HepG2 (cell line): ENCODE data around the gene AHSG. TPM values are rescaled to one million over a fixed set of nuclear protein-coding genes. Genes with fewer than 3 reads are reported as not detected.

Experiments
- ERF ChIP-seq: IDR thresholded peaks from 2 replicates; pipeline ENCODE4 v1.6.1; 2018; ENCODE audit warnings: missing biosample characterization, missing genetic modification reagents
- FOXA1 ChIP-seq, 2 experiments: fragments of 450-650 bp in 1 of 2; sonication (generic) in 1 of 2; formaldehyde crosslinking in 1 of 2; IDR thresholded peaks; 2 replicates each; pipeline versions ENCODE4 v1.4.0 to v1.6.1; 2016 to 2020; ENCODE audit warnings: missing genetic modification reagents in 1 of 2
- GTF3A ChIP-seq: sonication (generic); formaldehyde crosslinking; conservative IDR thresholded peaks from 2 replicates; pipeline ENCODE4 v1.4.0; 2020; ENCODE audit warnings: mild to moderate bottlenecking, missing genetic modification reagents
- KAT8 ChIP-seq: IDR thresholded peaks from 2 replicates; pipeline ENCODE4 v1.6.1; 2016; ENCODE audit warnings: missing genetic modification reagents, missing compliant biosample characterization
- MBD4 ChIP-seq: IDR thresholded peaks from 2 replicates; pipeline ENCODE4 v1.6.1; 2012; ENCODE audit warnings: low read length, inconsistent platforms, borderline replicate concordance
- PCBP2 ChIP-seq: fragments of 200-400 bp; formaldehyde crosslinking; optimal IDR thresholded peaks from 2 replicates; pipeline ENCODE3; 2018; ENCODE audit warnings: low read length, low read depth; ENCODE audit not compliant: poor library complexity, severe bottlenecking
- RFX3 ChIP-seq: IDR thresholded peaks from 2 replicates; pipeline ENCODE4 v1.6.1; 2016; ENCODE audit warnings: missing biosample characterization, missing genetic modification reagents
- SAFB2 ChIP-seq: sonication (generic); formaldehyde crosslinking; IDR thresholded peaks from 2 replicates; pipeline ENCODE4 v1.5.1; 2020; ENCODE audit warnings: missing genetic modification reagents, low read depth, mild to moderate bottlenecking, borderline replicate concordance
- SALL2 ChIP-seq: sonication (generic); formaldehyde crosslinking; IDR thresholded peaks from 2 replicates; pipeline ENCODE4 v1.8.1; 2023; ENCODE audit warnings: mild to moderate bottlenecking, missing genetic modification reagents, inconsistent platforms
- TCF12 ChIP-seq, 2 experiments: fragments of 450-650 bp in 1 of 2; sonication (generic) in 1 of 2; formaldehyde crosslinking in 1 of 2; IDR thresholded peaks; 2 replicates each; pipeline versions ENCODE4 v1.6.1 to v1.8.0; 2017 to 2022; ENCODE audit warnings: antibody characterized with exemption in 1 of 2, mild to moderate bottlenecking in 1 of 2, missing genetic modification reagents in 1 of 2, moderate library complexity in 1 of 2
- ZNF431 ChIP-seq: sonication (generic); formaldehyde crosslinking; IDR thresholded peaks from 2 replicates; pipeline ENCODE4 v1.9.0; 2022; ENCODE audit warnings: missing genetic modification reagents, low read depth, mild to moderate bottlenecking, borderline replicate concordance
- ZNF598 ChIP-seq: sonication (generic); formaldehyde crosslinking; IDR thresholded peaks from 2 replicates; pipeline ENCODE4 v1.5.1; 2020; ENCODE audit warnings: mild to moderate bottlenecking, missing genetic modification reagents, borderline replicate concordance
- ZNF703 ChIP-seq: sonication (generic); formaldehyde crosslinking; IDR thresholded peaks from 2 replicates; pipeline ENCODE4 v1.5.1; 2020; ENCODE audit warnings: missing genetic modification reagents, mild to moderate bottlenecking, moderate library complexity, borderline replicate concordance
- ZNF839 ChIP-seq: sonication (generic); formaldehyde crosslinking; IDR thresholded peaks from 2 replicates; pipeline ENCODE4 v1.4.0; 2020; ENCODE audit warnings: missing genetic modification reagents, mild to moderate bottlenecking, borderline replicate concordance
- polyA plus RNA-seq, 8 experiments: library from polyadenylated mRNA; depleted of rRNA in 3 of 8; stranded (reverse) in 7 of 8; unstranded in 1 of 8; fragments of >200 nt; fragmentation: Illumina TruSeq in 4 of 8; extraction: Trizol in 4 of 8; gene quantifications; 2 replicates each; pipeline versions ENCODE4 v1.2.1 to v1.2.3, GENCODE V29; 2011 to 2016; ENCODE audit warnings: low read depth in 4 of 8, missing spikeins in 1 of 8, mixed read lengths in 1 of 8; ENCODE audit not compliant: insufficient read depth in 1 of 8
- total RNA-seq, 5 experiments: library from RNA; depleted of rRNA; stranded (reverse); fragments of >200 nt; fragmentation: Illumina TruSeq; extraction: Trizol; gene quantifications; 2 replicates each; pipeline ENCODE4 v1.2.3, GENCODE V29; 2016; ENCODE audit warnings: low read depth in 1 of 5
- TF ChIP-seq, protein P1 (sequence below), 2 experiments: fragments of 450-650 bp in 1 of 2; sonication (generic) in 1 of 2; formaldehyde crosslinking; IDR thresholded peaks; 2 replicates each; pipeline versions ENCODE4 v1.5.0 to v1.8.0; 2020 to 2022; ENCODE audit warnings: mild to moderate bottlenecking in 1 of 2, missing genetic modification reagents in 1 of 2
- TF ChIP-seq, protein P2 (sequence below): sonication (generic); formaldehyde crosslinking; IDR thresholded peaks from 2 replicates; pipeline ENCODE4 v1.4.0; 2020; ENCODE audit warnings: missing genetic modification reagents
- TF ChIP-seq, protein P3 (sequence below): sonication (generic); formaldehyde crosslinking; IDR thresholded peaks from 2 replicates; pipeline ENCODE4 v1.4.0; 2020; ENCODE audit warnings: missing genetic modification reagents
- TF ChIP-seq, protein P4 (sequence below): IDR thresholded peaks from 2 replicates; pipeline ENCODE4 v1.4.0; 2020; ENCODE audit warnings: mild to moderate bottlenecking, missing genetic modification reagents

The AHSG gene
- total and polyA plus RNA-seq, 2 of the 13 experiments (the other 11 are each of a cell fraction or from before 2014, with no cell fraction given) = 2,043 to 19,152 TPM

DNA sequence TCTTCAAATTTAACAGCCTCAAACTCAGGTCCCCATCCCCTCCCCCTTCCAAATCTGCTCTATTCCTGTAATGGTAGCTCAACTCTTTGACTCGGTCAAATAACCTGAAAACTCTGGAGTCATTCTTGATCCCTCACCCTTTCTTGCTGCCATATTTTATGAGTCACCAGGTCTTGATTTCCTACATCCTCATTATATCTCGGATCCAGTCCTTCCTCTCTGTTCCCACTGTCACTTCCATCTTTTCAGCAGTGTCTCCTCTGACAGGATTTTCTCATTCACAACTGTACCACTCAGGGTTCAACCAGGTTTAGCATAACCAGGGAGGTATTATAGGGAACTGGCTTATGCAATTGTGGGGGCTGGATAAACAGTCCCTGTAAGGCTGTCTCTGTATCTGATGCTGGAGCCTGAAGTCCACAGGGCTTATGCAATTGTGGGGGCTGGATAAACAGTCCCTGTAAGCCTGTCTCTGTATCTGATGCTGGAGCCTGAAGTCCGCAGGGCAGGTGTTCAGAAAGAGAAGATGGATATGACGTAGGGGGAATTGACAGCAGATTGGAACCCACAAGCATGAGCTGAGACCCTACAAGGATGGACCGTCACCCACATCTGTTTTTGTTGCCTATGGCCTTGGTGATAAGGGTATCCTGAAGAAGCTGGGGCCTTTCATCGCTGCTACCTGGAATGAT, 18.2 kb downstream of the AHSG start (continued):
- TF ChIP-seq, protein P1, sequence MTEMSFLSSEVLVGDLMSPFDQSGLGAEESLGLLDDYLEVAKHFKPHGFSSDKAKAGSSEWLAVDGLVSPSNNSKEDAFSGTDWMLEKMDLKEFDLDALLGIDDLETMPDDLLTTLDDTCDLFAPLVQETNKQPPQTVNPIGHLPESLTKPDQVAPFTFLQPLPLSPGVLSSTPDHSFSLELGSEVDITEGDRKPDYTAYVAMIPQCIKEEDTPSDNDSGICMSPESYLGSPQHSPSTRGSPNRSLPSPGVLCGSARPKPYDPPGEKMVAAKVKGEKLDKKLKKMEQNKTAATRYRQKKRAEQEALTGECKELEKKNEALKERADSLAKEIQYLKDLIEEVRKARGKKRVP (CRISPR knock-in tag; IDR thresholded peaks at IDR 0.05) = peak in 1 of 2 experiments; percentile 96; a peak in 2 of 4 replicates
- TF ChIP-seq ZNF839 (CRISPR knock-in tag) (no peak), ZNF431 (CRISPR knock-in tag) (no peak), GTF3A (no peak), KAT8 (peak; percentile 45; the same call in 1 of the 2 replicates), PCBP2 (no peak), ZNF598 (CRISPR knock-in tag) (no peak), ZNF703 (CRISPR knock-in tag) (0 out of 2 replicates have a peak, but pooled peaks have one; percentile 58), SALL2 (peak; percentile 78; the same call in 1 of the 2 replicates), RFX3 (CRISPR knock-in tag) (no peak), TCF12 (IDR thresholded peaks at IDR 0.05) (no peak), TCF12 (CRISPR knock-in tag; IDR thresholded peaks at IDR 0.05) (peak; percentile 64; the same call in 1 of the 2 replicates), ERF (CRISPR knock-in tag) (peak; percentile 61; the same call in 1 of the 2 replicates), MBD4 (no peak), SAFB2 (CRISPR knock-in tag) (no peak), FOXA1 (IDR thresholded peaks at IDR 0.05) (no peak), FOXA1 (CRISPR knock-in tag; IDR thresholded peaks at IDR 0.05) (peak; percentile 82)
- TF ChIP-seq, protein P2, sequence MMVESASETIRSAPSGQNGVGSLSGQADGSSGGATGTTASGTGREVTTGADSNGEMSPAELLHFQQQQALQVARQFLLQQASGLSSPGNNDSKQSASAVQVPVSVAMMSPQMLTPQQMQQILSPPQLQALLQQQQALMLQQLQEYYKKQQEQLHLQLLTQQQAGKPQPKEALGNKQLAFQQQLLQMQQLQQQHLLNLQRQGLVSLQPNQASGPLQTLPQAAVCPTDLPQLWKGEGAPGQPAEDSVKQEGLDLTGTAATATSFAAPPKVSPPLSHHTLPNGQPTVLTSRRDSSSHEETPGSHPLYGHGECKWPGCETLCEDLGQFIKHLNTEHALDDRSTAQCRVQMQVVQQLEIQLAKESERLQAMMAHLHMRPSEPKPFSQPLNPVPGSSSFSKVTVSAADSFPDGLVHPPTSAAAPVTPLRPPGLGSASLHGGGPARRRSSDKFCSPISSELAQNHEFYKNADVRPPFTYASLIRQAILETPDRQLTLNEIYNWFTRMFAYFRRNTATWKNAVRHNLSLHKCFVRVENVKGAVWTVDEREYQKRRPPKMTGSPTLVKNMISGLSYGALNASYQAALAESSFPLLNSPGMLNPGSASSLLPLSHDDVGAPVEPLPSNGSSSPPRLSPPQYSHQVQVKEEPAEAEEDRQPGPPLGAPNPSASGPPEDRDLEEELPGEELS = peak; percentile 93
- TF ChIP-seq, protein P3, sequence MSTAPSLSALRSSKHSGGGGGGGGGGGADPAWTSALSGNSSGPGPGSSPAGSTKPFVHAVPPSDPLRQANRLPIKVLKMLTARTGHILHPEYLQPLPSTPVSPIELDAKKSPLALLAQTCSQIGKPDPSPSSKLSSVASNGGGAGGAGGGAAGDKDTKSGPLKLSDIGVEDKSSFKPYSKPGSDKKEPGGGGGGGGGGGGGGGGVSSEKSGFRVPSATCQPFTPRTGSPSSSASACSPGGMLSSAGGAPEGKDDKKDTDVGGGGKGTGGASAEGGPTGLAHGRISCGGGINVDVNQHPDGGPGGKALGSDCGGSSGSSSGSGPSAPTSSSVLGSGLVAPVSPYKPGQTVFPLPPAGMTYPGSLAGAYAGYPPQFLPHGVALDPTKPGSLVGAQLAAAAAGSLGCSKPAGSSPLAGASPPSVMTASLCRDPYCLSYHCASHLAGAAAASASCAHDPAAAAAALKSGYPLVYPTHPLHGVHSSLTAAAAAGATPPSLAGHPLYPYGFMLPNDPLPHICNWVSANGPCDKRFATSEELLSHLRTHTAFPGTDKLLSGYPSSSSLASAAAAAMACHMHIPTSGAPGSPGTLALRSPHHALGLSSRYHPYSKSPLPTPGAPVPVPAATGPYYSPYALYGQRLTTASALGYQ (CRISPR knock-in tag) = peak; percentile 71; the same call in 1 of the 2 replicates
- TF ChIP-seq, protein P4, sequence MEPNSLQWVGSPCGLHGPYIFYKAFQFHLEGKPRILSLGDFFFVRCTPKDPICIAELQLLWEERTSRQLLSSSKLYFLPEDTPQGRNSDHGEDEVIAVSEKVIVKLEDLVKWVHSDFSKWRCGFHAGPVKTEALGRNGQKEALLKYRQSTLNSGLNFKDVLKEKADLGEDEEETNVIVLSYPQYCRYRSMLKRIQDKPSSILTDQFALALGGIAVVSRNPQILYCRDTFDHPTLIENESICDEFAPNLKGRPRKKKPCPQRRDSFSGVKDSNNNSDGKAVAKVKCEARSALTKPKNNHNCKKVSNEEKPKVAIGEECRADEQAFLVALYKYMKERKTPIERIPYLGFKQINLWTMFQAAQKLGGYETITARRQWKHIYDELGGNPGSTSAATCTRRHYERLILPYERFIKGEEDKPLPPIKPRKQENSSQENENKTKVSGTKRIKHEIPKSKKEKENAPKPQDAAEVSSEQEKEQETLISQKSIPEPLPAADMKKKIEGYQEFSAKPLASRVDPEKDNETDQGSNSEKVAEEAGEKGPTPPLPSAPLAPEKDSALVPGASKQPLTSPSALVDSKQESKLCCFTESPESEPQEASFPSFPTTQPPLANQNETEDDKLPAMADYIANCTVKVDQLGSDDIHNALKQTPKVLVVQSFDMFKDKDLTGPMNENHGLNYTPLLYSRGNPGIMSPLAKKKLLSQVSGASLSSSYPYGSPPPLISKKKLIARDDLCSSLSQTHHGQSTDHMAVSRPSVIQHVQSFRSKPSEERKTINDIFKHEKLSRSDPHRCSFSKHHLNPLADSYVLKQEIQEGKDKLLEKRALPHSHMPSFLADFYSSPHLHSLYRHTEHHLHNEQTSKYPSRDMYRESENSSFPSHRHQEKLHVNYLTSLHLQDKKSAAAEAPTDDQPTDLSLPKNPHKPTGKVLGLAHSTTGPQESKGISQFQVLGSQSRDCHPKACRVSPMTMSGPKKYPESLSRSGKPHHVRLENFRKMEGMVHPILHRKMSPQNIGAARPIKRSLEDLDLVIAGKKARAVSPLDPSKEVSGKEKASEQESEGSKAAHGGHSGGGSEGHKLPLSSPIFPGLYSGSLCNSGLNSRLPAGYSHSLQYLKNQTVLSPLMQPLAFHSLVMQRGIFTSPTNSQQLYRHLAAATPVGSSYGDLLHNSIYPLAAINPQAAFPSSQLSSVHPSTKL = peak; percentile 90
